Stomach (tissue), 9 donors: ENCODE data around the gene MAVS. TPM values are rescaled to one million over a fixed set of nuclear protein-coding genes. Genes with fewer than 3 reads are reported as not detected.

Experiments used
- DNase-seq, 2 donors: peaks; one replicate each; pipeline versions ENCODE4 v3.0.0 to v3.0.0-alpha.2; 2013 to 2019
- H3K27ac ChIP-seq, 5 donors: fragments of 200-600 bp in 4 of 5; sonication (generic) in 4 of 5; one replicate each; pipeline ENCODE4 v1.5.1; 2013 to 2019; ENCODE audit warnings: mild to moderate bottlenecking in 1 of 5, moderate library complexity in 1 of 5
- H3K27me3 ChIP-seq, 3 donors: fragments of 200-600 bp; sonication (generic); one replicate each; pipeline ENCODE4 v1.5.1; 2017 to 2019; ENCODE audit warnings: mixed run types in 1 of 3
- H3K36me3 ChIP-seq, 4 donors: fragments of 200-600 bp; sonication (generic); 1 replicate in 3 of 4; 2 replicates in 1 of 4; pipeline ENCODE4 v1.5.1; 2016 to 2019
- H3K4me1 ChIP-seq, 4 donors: fragments of 200-600 bp; sonication (generic); one replicate each; pipeline ENCODE4 v1.5.1; 2016 to 2019
- H3K4me3 ChIP-seq, 4 donors: fragments of 200-600 bp; sonication (generic) in 3 of 4; one replicate each; pipeline ENCODE4 v1.5.1; 2016 to 2019; ENCODE audit warnings: mild to moderate bottlenecking in 1 of 4
- H3K9me3 ChIP-seq, 4 donors: fragments of 200-600 bp; sonication (generic); one replicate each; pipeline ENCODE4 v1.5.1; 2016 to 2019
- CTCF ChIP-seq, 7 experiments: fragments of 450-650 bp in 4 of 7; fragments of 200-600 bp in 3 of 7; sonication (generic) in 3 of 7; IDR thresholded peaks; one replicate each; pipeline ENCODE4 v1.5.1; 2016 to 2019; ENCODE audit warnings: antibody characterized with exemption in 7 of 7, control low read depth in 2 of 7, mild to moderate bottlenecking in 1 of 7
- EP300 ChIP-seq: sonication (generic); formaldehyde crosslinking; IDR thresholded peaks from one replicate; pipeline ENCODE4 v1.6.1; 2017; ENCODE audit warnings: antibody characterized with exemption
- POLR2A ChIP-seq, 4 donors: fragments of 450-650 bp; IDR thresholded peaks; one replicate each; pipeline ENCODE4 v1.6.1; 2016; ENCODE audit warnings: antibody characterized with exemption in 4 of 4, control low read depth in 2 of 4, mild to moderate bottlenecking in 1 of 4, moderate library complexity in 1 of 4
- POLR2AphosphoS5 ChIP-seq, 3 donors: sonication (generic); formaldehyde crosslinking; IDR thresholded peaks; one replicate each; pipeline ENCODE4 v1.6.1; 2016; ENCODE audit warnings: antibody characterized with exemption in 3 of 3
- WGBS, 5 donors: extraction: QIAGEN DNeasy Blood & Tissue Kit in 3 of 5; methylation state at CpG; one replicate each; pipeline versions ENCODE4 v1.1.5 to v1.1.7; 2013 to 2018; 5-methylcytosine and 5-hydroxymethylcytosine counted together
- intact Hi-C: fragments of 100-400 bp; cut with DNase I; formaldehyde crosslinking; loops from one replicate; pipeline ENCODE4 v1.15.1; 2023; ENCODE audit warnings: low total_unique reads
- polyA plus RNA-seq, 3 donors: library from polyadenylated mRNA; stranded (reverse); fragments of 200-250 nt; gene quantifications; one replicate each; pipeline ENCODE4 v1.2.3, GENCODE V29; 2013
- total RNA-seq, 5 donors: library from RNA; depleted of rRNA; stranded (reverse); fragments of >200 nt; gene quantifications; one replicate each; pipeline versions ENCODE4 v1.1.0 to v1.2.3, GENCODE V29; 2014 to 2016
- donor health status: healthy with polysubstance abuse.
- donor health status: Bipolar disorder and iron deficiency.
- donor health status: healthy.

Gene MAVS
- total and polyA plus RNA-seq, 8 donors: 6.3 to 50.4 (median 30.8) TPM

- peaks cover 21 to 43% (median 36%) of the 10 kb centered on the region in 4 donors for H3K4me1 ChIP-seq
- H3K36me3 ChIP-seq: peaks cover 18 to 28% (median 27%) of the 10 kb centered on the region in 4 donors
- 56 to 62% (median 58%) methylated on average over 19 to 20 of the region's 20 CpGs for WGBS, 5 donors
- peak overlapping the region; percentile 93 to 100 (median 97) for H3K27ac ChIP-seq
- peak overlapping the region; percentile 60 to 73 (median 64) for H3K4me3 ChIP-seq
- H3K27me3 ChIP-seq: no peaks in the 10 kb centered on the region
- no peaks in the 10 kb centered on the region for H3K9me3 ChIP-seq
- intact Hi-C loops: no loop called here
- peak in 1 of 2 donors; percentile 31 for DNase-seq
- TF ChIP-seq CTCF (IDR thresholded peaks at IDR 0.05) (no peak), POLR2A (IDR thresholded peaks at IDR 0.05) (no peak), POLR2AphosphoS5 (IDR thresholded peaks at IDR 0.05) (no peak), EP300 (no peak)
These were observed 27.1 kb upstream of the MAVS start for GRCh38 chr20:3819411-3820047.

GRCh38 chr20:3820048-3820900, 26.4 kb upstream of the MAVS start, which contains the start of gene AP5S1:
AP5S1 (plus strand) TSS chr20:3820547; CDS start chr20:3822118, 1,571 bp downstream.
- peaks cover 21 to 36% (median 32%) of the 10 kb centered on the region in 4 donors for H3K4me1 ChIP-seq
- peak; percentile 98 to 99 for DNase-seq
- 0 to 1% (median 0%) methylated on average over 44 to 96 of the region's 96 CpGs for WGBS, 5 donors
- peak within 1 kb of the TSS; percentile 93 to 100 (median 97) for H3K27ac ChIP-seq
- TF ChIP-seq POLR2AphosphoS5 (IDR thresholded peaks at IDR 0.05): peak; percentile 72 to 95 (median 85)
- no peak for TF ChIP-seq POLR2A (IDR thresholded peaks at IDR 0.05)
- TF ChIP-seq CTCF (IDR thresholded peaks at IDR 0.05): peak in 6 of 7 experiments; percentile 75 to 100 (median 98)
- H3K36me3 ChIP-seq: peaks cover 26 to 35% (median 35%) of the 10 kb centered on the region in 4 donors
- peak within 1 kb of the TSS; percentile 60 to 73 (median 64) for H3K4me3 ChIP-seq
- intact Hi-C loops: no loop called here
- H3K27me3 ChIP-seq: no peaks in the 10 kb centered on the region
- H3K9me3 ChIP-seq: no peaks in the 10 kb centered on the region

- intact Hi-C loops: no loop called here
- Histone ChIP-seq H3K4me1 (peaks cover 21 to 34% (median 30%) of the 10 kb centered on the region in 4 donors), H3K4me3 (peak overlapping the region; percentile 60 to 73 (median 64)), H3K9me3 (no peaks in the 10 kb centered on the region), H3K27me3 (no peaks in the 10 kb centered on the region), H3K36me3 (peaks cover 32 to 43% (median 43%) of the 10 kb centered on the region in 4 donors), H3K27ac (peak overlapping the region; percentile 93 to 100 (median 97))
- peak in 1 of 2 donors; percentile 16 for DNase-seq
- 38 to 43% (median 41%) methylated on average over 20 of the region's 20 CpGs for WGBS, 5 donors
- TF ChIP-seq POLR2AphosphoS5 (IDR thresholded peaks at IDR 0.05) (no peak), CTCF (IDR thresholded peaks at IDR 0.05) (no peak), POLR2A (IDR thresholded peaks at IDR 0.05) (no peak), EP300 (no peak)
These were observed 25.5 kb upstream of the MAVS start for GRCh38 chr20:3820901-3821727.
